ENCODE measurements around the gene PRKCH.

PRKCH gene

DNA sequence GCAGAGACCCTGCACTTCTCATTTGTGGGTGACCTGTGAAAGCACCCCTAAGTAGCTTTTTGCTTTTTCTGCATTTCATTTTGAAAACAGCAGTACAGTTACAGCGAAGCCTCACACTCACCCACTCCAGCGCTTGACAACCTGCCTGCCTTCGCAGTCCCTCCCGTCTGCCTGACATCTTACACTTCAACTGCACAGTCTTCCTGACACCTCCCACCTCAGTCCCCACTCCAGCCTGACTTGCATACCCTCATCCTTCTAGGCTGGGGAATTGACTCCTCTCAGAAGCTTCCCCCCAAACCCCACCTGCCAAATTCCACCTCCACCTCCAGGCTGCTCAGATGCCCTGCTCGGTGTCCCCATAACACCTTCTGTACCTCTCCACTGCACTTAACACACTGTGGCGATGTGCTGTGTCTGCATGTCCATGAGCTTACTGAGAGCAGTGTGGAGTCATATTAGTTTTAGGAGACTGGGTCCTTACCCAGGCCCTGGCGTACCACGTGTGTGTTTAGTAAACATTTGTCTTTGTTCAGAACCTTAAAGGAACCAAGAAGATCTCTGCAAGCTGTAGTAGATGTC, 159.4 kb downstream of the PRKCH start:
- no peak overlapping the region for H3K4me2 ChIP-seq (ENCODE audit: low read depth, low read length, poor library complexity, severe bottlenecking)

GRCh38 chr14:61481701-61482100, 160.3 kb downstream of the PRKCH start:
- peaks cover 11% of the 10 kb centered on the region; the same call in 1 of the 2 replicates for H3K79me2 ChIP-seq (ENCODE audit: insufficient read depth, low read length)
- no peaks in the 10 kb centered on the region for H3K27me3 ChIP-seq (ENCODE audit: insufficient read depth, low read length, poor library complexity, severe bottlenecking)
- H4K20me1 ChIP-seq (ENCODE audit: insufficient read depth, low read length, poor library complexity, severe bottlenecking): no peaks in the 10 kb centered on the region
- H2AFZ ChIP-seq (ENCODE audit: low read length): no peak overlapping the region
- H3K4me2 ChIP-seq (ENCODE audit: low read depth, low read length, poor library complexity, severe bottlenecking): no peak overlapping the region
- TF ChIP-seq CTCF (conservative IDR thresholded peaks at IDR 0.05; ENCODE audit: low read length) (no peak), EZH2phosphoT487 (IDR thresholded peaks at IDR 0.05; ENCODE audit: borderline replicate concordance) (no peak)
- peaks cover 9% of the 10 kb centered on the region for H3K4me1 ChIP-seq (ENCODE audit: insufficient read depth, low read length, poor library complexity, severe bottlenecking)
- no peaks in the 10 kb centered on the region for H3F3A ChIP-seq (ENCODE audit: low read depth)
- no peak overlapping the region for H3K9ac ChIP-seq (ENCODE audit: low read depth, low read length, poor library complexity, severe bottlenecking)
- H3K4me3 ChIP-seq (ENCODE audit: low read length, poor library complexity, severe bottlenecking): no peak overlapping the region
- H3K9me2 ChIP-seq (replicated peaks; ENCODE audit: low read depth, low read length): no peaks in the 10 kb centered on the region
- peaks cover 67% of the 10 kb centered on the region; the same call in 1 of the 2 replicates for H3K36me3 ChIP-seq (ENCODE audit: insufficient read depth, low read length)
- H3K9me3 ChIP-seq (ENCODE audit: insufficient read depth, low read depth, low read length): no peaks in the 10 kb centered on the region

More for the DNA sequence above, 159.4 kb downstream of the PRKCH start:
- peaks cover 19% of the 10 kb centered on the region for H3K4me1 ChIP-seq (ENCODE audit: insufficient read depth, low read length, poor library complexity, severe bottlenecking)
- H2AFZ ChIP-seq (ENCODE audit: low read length): no peak overlapping the region
- peaks cover 3% of the 10 kb centered on the region for H4K20me1 ChIP-seq (ENCODE audit: insufficient read depth, low read length, poor library complexity, severe bottlenecking)
- H3K79me2 ChIP-seq (ENCODE audit: insufficient read depth, low read length): peaks cover 14% of the 10 kb centered on the region; the same call in 1 of the 2 replicates
- no peaks in the 10 kb centered on the region for H3K27me3 ChIP-seq (ENCODE audit: insufficient read depth, low read length, poor library complexity, severe bottlenecking)
- H3K9me2 ChIP-seq (replicated peaks; ENCODE audit: low read depth, low read length): no peaks in the 10 kb centered on the region
- peaks cover 60% of the 10 kb centered on the region; the same call in 1 of the 2 replicates for H3K36me3 ChIP-seq (ENCODE audit: insufficient read depth, low read length)
- no peak for TF ChIP-seq CTCF (conservative IDR thresholded peaks at IDR 0.05; ENCODE audit: low read length)
- TF ChIP-seq EZH2phosphoT487 (IDR thresholded peaks at IDR 0.05; ENCODE audit: borderline replicate concordance): no peak
- H3K9me3 ChIP-seq (ENCODE audit: insufficient read depth, low read depth, low read length): no peaks in the 10 kb centered on the region
- H3K9ac ChIP-seq (ENCODE audit: low read depth, low read length, poor library complexity, severe bottlenecking): no peak overlapping the region
- H3F3A ChIP-seq (ENCODE audit: low read depth): 0 out of 2 replicates have a peak, but pooled peaks cover 4% of the 10 kb centered on the region
- H3K4me3 ChIP-seq (ENCODE audit: low read length, poor library complexity, severe bottlenecking): no peak overlapping the region

DNA sequence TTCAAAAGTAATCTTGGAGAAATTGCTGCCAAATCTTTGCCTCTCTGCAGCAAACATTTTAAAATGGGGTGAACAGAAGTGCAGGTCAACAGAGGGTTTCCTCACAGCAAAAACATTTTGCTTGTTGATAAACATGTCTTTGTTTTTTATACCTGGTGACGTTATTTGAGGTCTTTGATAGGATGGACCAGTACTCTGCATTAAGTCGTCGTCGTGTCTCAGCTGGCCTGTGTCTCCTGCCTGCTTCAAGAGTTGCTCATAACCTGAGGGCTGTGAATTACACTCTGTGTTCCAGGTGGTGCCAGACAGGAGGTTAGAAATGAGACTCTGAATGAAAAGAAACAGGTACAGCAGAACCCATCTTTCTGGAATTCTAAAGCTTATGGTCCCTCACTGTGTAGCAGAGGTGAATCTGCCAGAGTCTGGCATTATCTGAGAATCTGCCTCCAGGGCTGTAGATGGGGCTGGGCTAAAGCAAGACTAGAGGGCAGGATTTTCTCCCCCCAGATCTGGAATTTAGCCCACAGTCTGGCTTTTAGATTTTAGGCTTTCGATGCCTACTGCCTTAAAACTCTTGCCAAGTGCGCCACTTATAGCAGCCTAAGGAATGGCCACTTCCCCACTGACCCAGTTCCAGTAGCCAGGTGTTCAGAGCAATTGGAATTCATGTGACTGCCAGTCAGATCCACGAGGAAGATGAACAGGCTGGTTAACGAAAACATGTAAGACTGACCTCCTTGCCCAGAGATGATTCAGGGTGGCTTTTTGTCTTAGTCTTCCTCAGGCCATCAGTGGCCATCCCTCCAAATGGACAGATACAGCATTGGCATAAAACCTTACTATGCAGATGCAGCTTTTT, 161.2 kb downstream of the PRKCH start:
- H4K20me1 ChIP-seq (ENCODE audit: insufficient read depth, low read length, poor library complexity, severe bottlenecking): no peaks in the 10 kb centered on the region
- H3K36me3 ChIP-seq (ENCODE audit: insufficient read depth, low read length): peaks cover 75% of the 10 kb centered on the region; the same call in 1 of the 2 replicates
- no peak overlapping the region for H3K4me2 ChIP-seq (ENCODE audit: low read depth, low read length, poor library complexity, severe bottlenecking)
- H3K9me2 ChIP-seq (replicated peaks; ENCODE audit: low read depth, low read length): no peaks in the 10 kb centered on the region
- no peaks in the 10 kb centered on the region for H3K27me3 ChIP-seq (ENCODE audit: insufficient read depth, low read length, poor library complexity, severe bottlenecking)
- no peaks in the 10 kb centered on the region for H3F3A ChIP-seq (ENCODE audit: low read depth)
- no peak overlapping the region for H3K9ac ChIP-seq (ENCODE audit: low read depth, low read length, poor library complexity, severe bottlenecking)
- TF ChIP-seq EZH2phosphoT487 (IDR thresholded peaks at IDR 0.05; ENCODE audit: borderline replicate concordance): no peak
- TF ChIP-seq CTCF (conservative IDR thresholded peaks at IDR 0.05; ENCODE audit: low read length): no peak
- H3K9me3 ChIP-seq (ENCODE audit: insufficient read depth, low read depth, low read length): no peaks in the 10 kb centered on the region
- H3K4me3 ChIP-seq (ENCODE audit: low read length, poor library complexity, severe bottlenecking): no peak overlapping the region
- peaks cover under 1% of the 10 kb centered on the region for H3K4me1 ChIP-seq (ENCODE audit: insufficient read depth, low read length, poor library complexity, severe bottlenecking)
- H3K79me2 ChIP-seq (ENCODE audit: insufficient read depth, low read length): peaks cover 9% of the 10 kb centered on the region; the same call in 1 of the 2 replicates
- no peak overlapping the region for H2AFZ ChIP-seq (ENCODE audit: low read length)

Measured in Loucy (cell line).